Head of caudate nucleus (tissue), 42 donors: ENCODE measurements around the gene HABP4.
"Not testable (repeated sequence)": the region's sequence is repeated elsewhere in the genome, so short reads cannot be mapped to it uniquely, and the experiment has no call there.

Experiments
- DNase-seq, 42 donors: peaks; one replicate each; pipeline versions ENCODE4 v3.0.0 to v3.0.0-alpha.2; 2020 to 2021; ENCODE audit warnings: mixed read lengths in 7 of 42
- intact Hi-C: fragments of 100-400 bp; cut with DNase I; formaldehyde crosslinking; loops from one replicate; pipeline ENCODE4 v1.15.0; 2022

The HABP4 gene

GRCh38 chr9:96490534-96491078, 40.6 kb downstream of the HABP4 start:
- no peak for DNase-seq
- intact Hi-C loops, result no loop called here

DNA sequence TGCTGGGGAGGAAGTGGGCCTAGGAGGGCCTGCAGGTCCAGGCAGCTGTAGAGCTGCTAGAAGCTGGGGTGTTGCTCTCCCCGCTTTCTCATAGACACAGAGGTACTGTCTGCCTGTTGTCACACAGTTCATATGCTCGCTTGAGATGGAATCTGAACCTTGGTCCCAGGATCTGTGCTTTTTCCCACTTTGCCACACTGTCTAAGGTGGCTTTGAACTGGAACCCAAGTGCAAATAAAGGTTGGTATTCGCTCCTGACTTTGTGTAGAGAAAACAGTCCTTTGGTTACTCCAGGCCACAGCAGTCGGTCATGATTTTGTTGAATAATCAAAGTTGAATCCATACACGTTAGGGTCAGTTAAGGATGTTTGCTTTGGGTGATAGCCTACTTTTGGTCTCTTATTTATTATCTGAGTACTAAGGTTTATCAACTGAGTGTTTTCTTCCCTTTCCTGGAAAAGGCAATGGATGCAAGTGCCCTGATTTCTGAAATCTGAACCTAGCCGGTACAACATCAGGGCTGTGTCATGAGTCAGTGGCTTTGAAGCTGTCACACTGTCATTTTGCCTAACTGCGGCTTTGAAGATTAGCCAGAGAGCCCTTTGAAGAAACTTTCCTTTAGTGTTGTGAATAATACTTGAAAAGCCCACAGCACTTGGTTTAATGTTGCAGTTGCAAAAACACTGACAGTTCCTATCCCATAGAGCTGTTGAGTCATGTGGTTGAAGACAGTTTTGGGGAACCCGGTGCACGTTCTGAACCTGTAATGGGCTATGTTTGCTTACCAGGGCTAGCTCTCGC, 41.3 kb downstream of the HABP4 start:
- peak in 1 of 42 donors; percentile 28 for DNase-seq
- intact Hi-C loops, result no loop called here

DNA sequence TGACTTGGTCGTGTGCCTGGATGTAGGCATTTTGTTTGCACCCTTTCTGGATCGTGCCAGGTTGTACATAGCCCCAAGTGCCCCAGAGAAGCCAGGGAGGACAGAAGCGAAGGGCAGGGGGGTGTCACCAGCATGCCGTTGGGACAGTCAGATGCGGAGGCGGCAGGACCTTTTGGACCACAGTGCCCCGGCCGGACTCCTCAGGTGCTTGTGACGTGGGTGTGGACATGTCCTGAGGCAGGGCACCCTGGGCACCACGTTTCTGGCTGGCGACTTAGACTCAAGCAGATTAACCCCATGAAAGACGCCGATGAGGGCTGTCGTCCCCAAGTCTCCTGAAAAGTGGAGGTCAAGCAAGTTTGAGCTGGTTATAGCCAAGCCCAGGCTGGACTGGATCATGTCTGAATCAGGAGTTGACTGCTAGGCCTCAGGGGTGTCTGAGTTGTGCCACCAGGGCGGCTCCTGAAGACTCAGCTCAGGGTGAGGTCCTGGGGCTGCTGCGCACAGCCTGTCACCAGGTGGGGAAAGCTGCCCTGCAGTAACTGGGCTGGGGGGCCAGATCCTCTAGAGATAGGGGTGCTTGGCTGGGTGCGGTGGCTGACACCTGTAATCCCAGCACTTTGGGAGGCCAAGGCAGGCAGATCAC, 42.0 kb downstream of the HABP4 start:
- DNase-seq, result peak in 1 of 42 donors; percentile 34
- intact Hi-C loops, result no loop called here

- no peak for DNase-seq
Observed at GRCh38 chr9:96492993-96493531, 43.1 kb downstream of the HABP4 start.

GRCh38 chr9:96493757-96494156, 43.8 kb downstream of the HABP4 start:
- no peak for DNase-seq
- intact Hi-C loops, result no loop called here

More at GRCh38 chr9:96492993-96493531, 43.1 kb downstream of the HABP4 start:
- intact Hi-C loops, result no loop called here

DNA sequence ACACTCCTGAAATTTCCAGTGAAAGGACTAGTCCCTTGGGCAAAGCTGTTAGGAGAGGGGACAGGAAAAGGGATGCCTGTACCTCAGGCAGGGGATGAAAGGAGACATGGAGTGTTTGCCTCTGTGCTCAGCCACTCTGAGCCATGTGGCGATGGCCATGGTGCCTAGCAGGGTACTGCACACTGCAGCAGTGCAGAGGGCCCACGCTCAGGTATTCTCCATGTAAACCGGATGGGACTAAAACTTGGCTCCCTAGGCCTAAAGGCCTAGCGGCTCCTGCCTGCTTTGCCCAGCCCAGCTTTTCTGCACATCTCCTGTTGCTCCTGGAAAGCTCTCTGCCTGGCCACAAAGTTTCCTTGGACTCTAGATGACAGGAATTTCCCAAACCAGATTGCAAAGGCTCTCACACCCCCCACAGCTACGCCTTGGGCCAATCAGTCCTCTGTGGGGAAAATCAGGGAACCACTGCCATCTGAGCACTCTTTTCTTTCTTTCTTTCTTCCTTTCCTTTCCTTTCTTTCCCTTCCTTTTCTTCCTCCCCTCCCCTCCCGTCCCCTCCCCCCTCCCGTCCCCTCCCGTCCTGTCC, 44.3 kb downstream of the HABP4 start:
- intact Hi-C loops, result no loop called here
- no peak for DNase-seq

DNA sequence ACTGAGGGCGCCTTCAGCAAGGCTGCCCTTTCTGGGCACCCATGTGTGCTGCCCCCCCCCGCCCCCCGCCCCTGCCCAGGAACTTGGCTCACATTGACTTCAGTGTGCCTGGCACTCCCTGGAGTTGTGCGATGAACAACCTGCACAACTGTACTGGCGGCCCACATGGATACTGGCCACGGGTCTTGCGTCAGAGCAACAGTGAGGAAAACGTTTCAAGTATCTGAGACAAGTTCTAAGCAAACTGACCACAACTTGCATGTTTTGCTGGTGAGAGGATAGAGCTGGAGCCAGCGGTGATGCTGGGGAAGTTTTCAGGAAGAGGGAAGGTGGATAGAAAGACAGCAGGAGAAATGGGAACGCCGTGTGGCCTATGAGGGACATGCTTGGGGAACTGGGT, 45.4 kb downstream of the HABP4 start:
- no peak for DNase-seq
- intact Hi-C loops, result no loop called here

DNA sequence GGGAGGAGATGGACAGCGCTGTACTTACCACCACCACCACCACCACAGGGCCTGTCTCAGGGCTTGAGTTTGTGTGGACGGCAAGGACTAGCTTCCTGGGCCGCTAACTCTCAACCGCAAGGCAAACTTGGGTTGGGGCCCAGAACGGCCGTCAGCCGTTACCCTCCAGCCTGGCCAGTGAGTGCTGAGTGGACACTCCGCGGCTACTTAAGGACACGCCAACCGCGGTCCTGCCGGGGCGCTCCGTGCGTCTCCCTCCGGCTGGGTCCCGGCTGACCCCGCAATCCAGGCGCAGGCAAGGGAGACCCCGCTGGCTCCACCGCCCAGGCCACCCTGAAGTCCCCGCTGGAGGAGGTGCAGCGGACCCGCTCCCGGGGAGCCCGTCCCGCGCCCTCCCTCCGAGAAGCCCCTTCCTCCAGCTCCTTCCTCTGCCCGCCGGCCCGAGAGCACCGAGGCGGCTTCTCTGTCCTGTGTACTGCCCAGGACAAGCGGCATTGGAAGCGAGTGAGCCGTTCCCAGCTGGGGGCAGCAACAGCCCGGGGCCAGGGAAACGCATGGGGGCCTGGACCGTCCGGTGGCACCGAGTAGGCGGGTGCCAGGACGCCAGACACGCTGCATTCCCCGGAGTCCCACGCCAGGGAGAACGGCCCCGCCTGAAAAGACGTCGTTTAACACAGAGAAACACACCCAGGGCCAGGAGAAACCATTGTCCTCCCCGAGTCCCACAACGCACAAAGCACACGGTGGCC, 46.6 kb downstream of the HABP4 start:
- DNase-seq, result no peak

GRCh38 chr9:96497117-96497399, 47.1 kb downstream of the HABP4 start:
- intact Hi-C loops, result no loop called here
- no peak for DNase-seq

More for the DNA sequence above, 46.6 kb downstream of the HABP4 start:
- intact Hi-C loops, result no loop called here

DNA sequence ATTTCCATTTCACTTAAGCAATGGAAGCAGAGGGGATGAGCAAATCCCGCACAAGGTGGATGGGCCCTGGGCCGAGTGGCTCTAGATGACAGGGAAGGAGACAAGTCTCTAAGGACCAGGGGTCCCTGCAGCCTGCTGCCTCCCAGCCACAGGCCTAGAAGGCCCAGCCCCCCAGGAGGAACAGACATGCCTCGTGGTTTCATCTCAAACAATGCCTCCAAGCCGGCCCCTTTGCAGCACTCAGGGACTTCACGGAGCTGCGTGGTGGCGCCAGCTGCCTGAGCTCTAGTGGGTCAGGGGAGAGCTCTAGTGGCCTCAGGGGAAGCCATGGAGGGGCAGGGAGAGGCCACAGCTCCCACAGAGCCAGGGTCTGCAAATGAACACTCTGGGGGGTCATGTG, 48.8 kb downstream of the HABP4 start:
- intact Hi-C loops, result no loop called here
- peak in 1 of 42 donors; percentile 31 for DNase-seq

DNA sequence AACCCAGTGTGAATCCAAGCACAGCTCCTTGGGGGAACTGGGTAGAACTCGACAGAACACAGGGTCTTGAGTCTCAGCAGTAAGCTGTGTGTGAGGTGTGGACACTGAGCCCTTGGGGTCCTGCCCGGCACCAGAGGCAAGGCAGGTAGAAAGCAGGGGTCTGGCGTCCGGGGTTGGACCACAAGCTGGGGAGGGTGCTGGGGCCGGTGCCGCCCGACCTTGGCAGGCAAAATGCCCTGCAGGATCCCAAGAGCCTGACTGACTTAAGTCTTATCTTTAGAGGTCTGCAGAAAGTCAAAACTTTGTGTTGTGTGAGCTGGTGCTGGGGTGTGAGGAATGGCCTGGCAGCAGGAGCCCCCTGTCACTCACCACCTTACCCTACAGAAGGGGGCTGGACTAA, 49.3 kb downstream of the HABP4 start:
- no peak for DNase-seq
- intact Hi-C loops, result no loop called here

- peak in 1 of 42 donors; percentile 42 for DNase-seq
- intact Hi-C loops, result loop anchor here (5.0 kb wide), 2 partner anchors 66 to 116 kb away; partner anchors contain the start of gene CDC14B
Observed at GRCh38 chr9:96500696-96501632, 51.0 kb downstream of the HABP4 start.

- DNase-seq, result peak in 40 of 42 donors; percentile 39 to 86 (median 71)
- intact Hi-C loops, result loop anchor here (5.0 kb wide), 2 partner anchors 65 to 115 kb away; partner anchors contain the start of gene CDC14B
Observed at GRCh38 chr9:96501633-96502538, 51.9 kb downstream of the HABP4 start.

DNA sequence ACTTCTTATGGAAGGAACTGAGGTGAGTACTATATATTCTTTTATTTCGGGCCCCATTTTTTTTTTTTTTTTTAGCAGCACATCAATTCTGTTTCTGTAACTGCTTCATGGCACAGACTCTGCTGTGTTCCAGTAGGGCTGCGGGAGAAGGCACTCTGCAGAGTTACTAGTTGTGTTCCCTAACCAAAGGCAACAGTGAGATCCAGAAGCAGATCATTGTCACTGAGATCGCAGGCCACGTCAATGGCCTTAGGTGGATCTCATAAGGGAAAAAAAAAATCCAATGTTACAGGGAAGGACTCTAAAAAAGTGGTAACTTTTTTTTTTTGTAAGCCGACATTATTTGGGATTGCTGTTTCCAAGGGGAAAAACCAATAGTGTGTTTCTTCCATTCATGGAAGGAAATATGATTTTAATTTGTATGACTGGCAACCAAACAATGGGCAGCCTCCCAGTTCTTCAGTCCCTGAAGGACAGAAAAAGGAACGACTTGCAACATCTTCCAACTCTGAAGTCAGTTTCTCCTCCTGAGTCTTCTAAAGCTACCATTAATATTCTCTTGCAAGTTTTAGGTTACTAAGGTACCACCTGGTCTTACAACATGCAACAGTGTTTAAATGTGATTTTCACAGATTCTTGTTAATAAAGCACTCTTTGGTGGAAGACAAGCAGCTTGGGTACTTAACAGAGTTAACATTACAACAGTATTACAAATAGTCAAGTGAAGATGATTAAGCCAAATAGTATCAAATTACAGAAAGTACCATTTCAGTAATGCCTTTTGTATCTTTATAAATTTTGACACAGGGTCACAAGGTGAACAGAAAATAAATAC, 52.8 kb downstream of the HABP4 start:
- intact Hi-C loops, result loop anchor here (5.0 kb wide), 2 partner anchors 65 to 115 kb away; partner anchors contain the start of gene CDC14B
- peak in 9 of 42 donors; percentile 27 to 67 (median 46) for DNase-seq

GRCh38 chr9:96503374-96503748, 53.4 kb downstream of the HABP4 start:
- intact Hi-C loops, result loop anchor here (5.0 kb wide), 2 partner anchors 64 to 114 kb away; partner anchors contain the start of gene CDC14B
- DNase-seq, result not testable (repeated sequence)

DNA sequence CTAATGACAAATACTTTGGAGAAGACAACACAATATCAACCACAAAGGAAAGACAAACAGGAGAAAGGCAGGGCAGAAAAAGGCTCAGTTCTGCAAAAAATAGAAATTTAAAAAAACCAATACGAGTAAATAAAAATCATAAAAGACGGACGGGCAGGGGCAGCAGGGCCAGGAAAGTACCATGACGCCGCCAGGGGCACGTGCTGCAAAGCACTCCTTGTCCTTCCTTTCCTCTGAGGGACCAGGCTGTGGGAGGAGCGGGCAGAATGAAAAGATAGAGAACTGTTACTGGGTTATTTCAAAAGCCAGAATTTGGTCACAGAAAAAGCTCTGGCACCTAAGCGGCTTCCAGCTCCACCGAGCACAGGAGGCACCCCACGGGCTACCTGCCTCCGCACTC, 53.9 kb downstream of the HABP4 start:
- intact Hi-C loops, result loop anchor here (5.0 kb wide), 2 partner anchors 63 to 113 kb away; partner anchors contain the start of gene CDC14B

More for the DNA sequence above, 53.9 kb downstream of the HABP4 start:
- DNase-seq, result peak in 2 of 42 donors; percentile 42 to 62
